Parietal lobe (tissue), 1 donor: ENCODE data around the gene PLCB4. TPM values are rescaled to one million over a fixed set of nuclear protein-coding genes. Genes with fewer than 3 reads are reported as not detected.

Experiments
- total RNA-seq: library from RNA; depleted of rRNA; stranded (reverse); fragments of >200 nt; gene quantifications from one replicate; pipeline ENCODE4 v1.2.3, GENCODE V29; 2014

PLCB4 gene
- total RNA-seq, result 19.1 TPM

DNA sequence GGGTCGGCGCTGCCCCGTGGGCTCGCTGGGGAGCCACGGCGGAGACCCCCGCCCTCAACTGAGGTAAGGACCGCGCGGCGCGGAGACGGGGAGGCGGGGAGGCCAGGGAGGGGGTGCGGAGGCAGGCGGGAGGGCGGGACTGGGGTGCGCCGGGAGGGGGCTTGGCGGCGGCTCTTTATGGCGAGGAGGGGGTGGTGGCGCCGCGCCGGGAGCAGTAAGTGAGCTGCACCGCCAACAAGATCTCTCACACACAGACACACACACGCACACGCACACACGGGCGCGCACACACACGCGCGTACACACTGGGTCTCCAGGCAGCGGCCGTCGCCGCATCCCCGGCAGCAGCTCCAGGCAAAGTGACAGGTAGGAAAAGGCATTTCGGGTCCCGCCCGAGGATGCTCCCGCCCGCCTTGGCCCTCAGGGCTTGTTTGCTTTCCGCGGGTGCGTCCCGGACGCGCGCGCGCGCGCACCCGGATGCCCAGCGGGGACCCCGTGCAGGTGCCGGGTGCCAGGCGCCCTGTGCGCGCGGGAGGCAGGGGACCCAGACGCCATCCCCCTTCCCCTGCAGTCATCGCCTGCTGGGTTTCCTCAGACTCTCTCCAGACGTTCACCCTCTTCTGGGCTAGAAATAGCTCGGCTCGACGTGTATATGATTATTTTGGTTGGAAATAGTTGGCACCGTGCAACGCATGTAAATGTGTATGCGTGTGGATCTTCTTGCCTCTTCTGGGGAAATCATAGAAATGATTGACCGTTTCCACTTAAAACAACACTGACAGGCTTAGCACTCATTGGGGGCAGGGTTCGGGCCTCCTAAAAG lies at the start of gene PLCB4:
TSS of gene PLCB4 (plus strand) at position 247 of the 823 bp plus-strand sequence. CDS start 238,728 bp downstream, outside the sequence.

DNA sequence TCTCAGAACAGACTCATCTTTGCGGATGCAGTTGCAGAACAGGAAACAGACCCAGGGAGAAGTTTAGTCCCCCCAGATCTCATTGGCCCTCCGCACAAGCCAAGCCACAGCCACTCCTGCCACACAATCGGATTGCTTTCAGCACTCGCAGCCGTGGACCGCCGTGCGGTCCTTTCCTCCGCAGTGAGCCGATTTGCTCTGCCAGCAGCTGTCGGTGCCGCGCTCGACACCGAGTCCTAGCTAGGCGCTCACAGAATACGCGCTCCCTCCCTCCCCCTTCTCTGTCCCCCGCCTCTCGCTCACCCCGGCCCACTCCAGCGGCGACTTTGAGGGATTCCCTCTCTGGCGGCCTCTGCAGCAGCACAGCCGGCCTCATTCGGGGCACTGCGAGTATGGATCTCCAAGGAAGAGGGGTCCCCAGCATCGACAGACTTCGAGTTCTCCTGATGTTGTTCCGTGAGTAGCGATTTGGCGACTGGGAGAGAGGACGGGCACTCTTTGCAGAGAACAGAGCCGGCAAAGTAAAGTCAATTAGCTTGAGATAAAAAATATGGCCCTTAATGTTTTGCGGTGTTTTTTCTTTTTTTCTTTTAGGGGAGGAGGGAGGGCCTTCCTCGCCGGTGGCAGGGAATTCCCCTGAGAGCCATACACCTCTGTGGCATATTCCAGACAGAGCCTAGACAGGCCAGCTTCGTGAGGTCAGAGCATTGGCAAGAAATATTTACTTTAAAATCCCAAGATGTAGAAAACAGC lies 445.8 kb downstream of the PLCB4 start, which contains the start of gene LAMP5:
TSS of gene LAMP5 (plus strand) at position 130 of the 753 bp plus-strand sequence. CDS start at position 393, 263 bp downstream.

